HG02870 (cell line): ENCODE data around the gene IL17RD.
"Not testable (repeated sequence)": the region's sequence is repeated elsewhere in the genome, so short reads cannot be mapped to it uniquely, and the experiment has no call there.

ENCODE experiments used
- ATAC-seq: cut with Tn5 transposase; IDR thresholded peaks from one replicate; pipeline ENCODE4 v1.9.1; 2021; ENCODE audit warnings: mild to moderate bottlenecking, moderate library complexity; ENCODE audit not compliant: unreplicated experiment

The IL17RD gene

GRCh38 chr3:57094575-57094974 lies 70.6 kb downstream of the IL17RD start:
- no peak for ATAC-seq

- ATAC-seq, result no peak
Observed at GRCh38 chr3:57093971-57094535, 71.1 kb downstream of the IL17RD start.

- ATAC-seq, result no peak
Observed at GRCh38 chr3:57093489-57093888, 71.7 kb downstream of the IL17RD start.

GRCh38 chr3:57091521-57092273 lies 73.5 kb downstream of the IL17RD start:
- no peak for ATAC-seq

GRCh38 chr3:57089043-57089442 lies 76.1 kb downstream of the IL17RD start:
- ATAC-seq, result no peak

GRCh38 chr3:57088503-57088902 lies 76.7 kb downstream of the IL17RD start:
- ATAC-seq, result no peak

GRCh38 chr3:57087361-57088092 lies 77.6 kb downstream of the IL17RD start:
- ATAC-seq, result no peak

- ATAC-seq, result no peak
Observed at GRCh38 chr3:57086201-57086600, 79.0 kb downstream of the IL17RD start.

GRCh38 chr3:57085211-57085610 lies 79.9 kb downstream of the IL17RD start:
- ATAC-seq, result no peak

- ATAC-seq, result not testable (repeated sequence)
Observed at GRCh38 chr3:57083266-57083995, 81.7 kb downstream of the IL17RD start.

- ATAC-seq, result no peak
Observed at GRCh38 chr3:57082481-57082880, 82.7 kb downstream of the IL17RD start.

GRCh38 chr3:57081173-57081572 lies 84.0 kb downstream of the IL17RD start:
- ATAC-seq, result no peak

- ATAC-seq, result no peak
Observed at GRCh38 chr3:57080171-57080570, 85.0 kb downstream of the IL17RD start.

GRCh38 chr3:57079474-57079831 lies 85.7 kb downstream of the IL17RD start:
- no peak for ATAC-seq

GRCh38 chr3:57078635-57079473 lies 86.3 kb downstream of the IL17RD start:
- ATAC-seq, result no peak

- no peak for ATAC-seq
Observed at GRCh38 chr3:57078344-57078634, 86.9 kb downstream of the IL17RD start.

- ATAC-seq, result no peak
Observed at GRCh38 chr3:57077630-57078343, 87.4 kb downstream of the IL17RD start.

- no peak for ATAC-seq
Observed at GRCh38 chr3:57076422-57076951, 88.7 kb downstream of the IL17RD start.

GRCh38 chr3:57074135-57074534 lies 91.0 kb downstream of the IL17RD start:
- ATAC-seq, result no peak

GRCh38 chr3:57073628-57074027 lies 91.5 kb downstream of the IL17RD start:
- no peak for ATAC-seq
